NB4 (cell line): ENCODE measurements around the gene DST.

Experiments
- CTCF ChIP-seq: IDR thresholded peaks from one replicate; pipeline ENCODE4 v1.5.1; 2012; ENCODE audit warnings: low read depth, low read length
- POLR2A ChIP-seq: IDR thresholded peaks from 2 replicates; pipeline ENCODE4 v1.6.1; 2011; ENCODE audit warnings: mild to moderate bottlenecking; ENCODE audit not compliant: insufficient read length; ENCODE audit errors: extremely low read depth

- TF ChIP-seq CTCF (no peak), POLR2A (no peak)
Measured at GRCh38 chr6:56539527-56540105, 103.1 kb downstream of the DST start.
